Mammary epithelial cell (primary cell): ENCODE data around the gene HLCS.

ENCODE experiments used
- EZH2 ChIP-seq: IDR thresholded peaks from 2 replicates; pipeline ENCODE4 v1.6.1; 2012; ENCODE audit warnings: low read length, inconsistent platforms, borderline replicate concordance
- TF ChIP-seq, protein P1 (sequence below), 2 donors: IDR thresholded peaks in 1 of 2; conservative IDR thresholded peaks in 1 of 2; 2 replicates each; pipeline ENCODE4 v1.5.1; 2011 to 2012; ENCODE audit warnings: inconsistent platforms in 2 of 2, low read length in 2 of 2, mild to moderate bottlenecking in 2 of 2, control low read depth in 1 of 2, low read depth in 1 of 2; ENCODE audit not compliant: insufficient read depth in 1 of 2; ENCODE audit errors: extremely low read depth in 1 of 2

DNA sequence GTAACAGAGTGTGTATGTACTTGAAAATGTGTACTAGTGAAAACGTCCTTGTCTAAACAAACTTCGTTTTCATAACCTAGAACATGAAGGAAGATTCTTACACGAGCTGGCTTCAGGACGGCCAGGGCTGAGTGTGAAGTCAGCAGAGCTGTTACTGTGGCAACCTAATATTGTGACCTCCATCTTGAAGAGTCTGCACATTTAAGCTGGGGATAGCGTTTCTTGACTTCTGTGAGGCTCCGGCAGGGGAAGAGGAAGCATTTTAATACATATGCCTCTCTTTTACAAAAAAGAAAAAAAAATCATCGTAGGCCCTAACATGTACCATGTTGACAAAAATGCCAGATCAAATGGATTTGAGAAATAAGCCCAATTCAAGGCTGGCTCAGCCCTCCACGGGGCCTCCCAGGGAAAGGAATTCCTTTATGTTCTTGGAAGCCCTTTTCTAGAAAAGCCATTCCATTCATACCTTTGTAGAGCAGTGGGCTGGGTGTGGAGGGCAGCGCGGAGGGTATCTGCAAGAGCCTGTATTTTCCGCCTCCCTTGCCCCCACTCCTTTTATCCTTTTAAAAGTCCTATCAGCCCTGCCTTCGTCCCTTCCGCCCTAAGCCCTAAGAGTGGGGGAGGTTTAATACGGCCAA is 216.4 kb downstream of the HLCS start:
- TF ChIP-seq, protein P1, sequence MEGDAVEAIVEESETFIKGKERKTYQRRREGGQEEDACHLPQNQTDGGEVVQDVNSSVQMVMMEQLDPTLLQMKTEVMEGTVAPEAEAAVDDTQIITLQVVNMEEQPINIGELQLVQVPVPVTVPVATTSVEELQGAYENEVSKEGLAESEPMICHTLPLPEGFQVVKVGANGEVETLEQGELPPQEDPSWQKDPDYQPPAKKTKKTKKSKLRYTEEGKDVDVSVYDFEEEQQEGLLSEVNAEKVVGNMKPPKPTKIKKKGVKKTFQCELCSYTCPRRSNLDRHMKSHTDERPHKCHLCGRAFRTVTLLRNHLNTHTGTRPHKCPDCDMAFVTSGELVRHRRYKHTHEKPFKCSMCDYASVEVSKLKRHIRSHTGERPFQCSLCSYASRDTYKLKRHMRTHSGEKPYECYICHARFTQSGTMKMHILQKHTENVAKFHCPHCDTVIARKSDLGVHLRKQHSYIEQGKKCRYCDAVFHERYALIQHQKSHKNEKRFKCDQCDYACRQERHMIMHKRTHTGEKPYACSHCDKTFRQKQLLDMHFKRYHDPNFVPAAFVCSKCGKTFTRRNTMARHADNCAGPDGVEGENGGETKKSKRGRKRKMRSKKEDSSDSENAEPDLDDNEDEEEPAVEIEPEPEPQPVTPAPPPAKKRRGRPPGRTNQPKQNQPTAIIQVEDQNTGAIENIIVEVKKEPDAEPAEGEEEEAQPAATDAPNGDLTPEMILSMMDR (conservative IDR thresholded peaks at IDR 0.05 in 1 of 2, IDR thresholded peaks at IDR 0.05 in 1 of 2; ENCODE audit: extremely low read depth in 1 of 2, insufficient read depth in 1 of 2, low read depth in 1 of 2, low read length in 2 of 2) = no peak
- TF ChIP-seq EZH2 = no peak
